SK-N-SH treated with all-trans-retinoic acid at 6 μM for 48 hours (cell line): ENCODE measurements around the gene SAMD4A.

Experiments used
- ARNTL ChIP-seq: fragments of 450-650 bp; formaldehyde crosslinking; IDR thresholded peaks from 2 replicates; pipeline ENCODE4 v1.5.0; 2020; ENCODE audit warnings: low read depth, mild to moderate bottlenecking, moderate library complexity, borderline replicate concordance
- GLIS3 ChIP-seq: fragments of 250-450 bp; sonication (Bioruptor Pico); IDR thresholded peaks from 2 replicates; pipeline ENCODE4 v1.5.0; 2020; ENCODE audit warnings: mild to moderate bottlenecking, moderate library complexity
- PATZ1 ChIP-seq: fragments of 250-450 bp; sonication (Bioruptor Pico); IDR thresholded peaks from 2 replicates; pipeline ENCODE4 v1.8.0; 2020; ENCODE audit warnings: mild to moderate bottlenecking, moderate library complexity, borderline replicate concordance
- PPARA ChIP-seq: fragments of 250-450 bp; sonication (Bioruptor Pico); IDR thresholded peaks from 2 replicates; pipeline ENCODE4 v1.5.0; 2020; ENCODE audit warnings: mild to moderate bottlenecking, borderline replicate concordance
- RARB ChIP-seq: fragments of 250-450 bp; sonication (Bioruptor Pico); IDR thresholded peaks from 2 replicates; pipeline ENCODE4 v1.8.0; 2021; ENCODE audit warnings: mild to moderate bottlenecking, moderate library complexity
- SNAI2 ChIP-seq: fragments of 250-450 bp; sonication (Bioruptor Pico); IDR thresholded peaks from 2 replicates; pipeline ENCODE4 v1.5.0; 2020; ENCODE audit warnings: mild to moderate bottlenecking, moderate library complexity
- TCF4 ChIP-seq: fragments of 250-450 bp; sonication (Bioruptor Pico); IDR thresholded peaks from 2 replicates; pipeline ENCODE4 v1.8.0; 2021; ENCODE audit warnings: mild to moderate bottlenecking, moderate library complexity, borderline replicate concordance
- TOX ChIP-seq: fragments of 250-450 bp; sonication (Bioruptor Pico); IDR thresholded peaks from 2 replicates; pipeline ENCODE4 v1.8.0; 2021; ENCODE audit warnings: mild to moderate bottlenecking, moderate library complexity, borderline replicate concordance
- ZFP3 ChIP-seq: fragments of 250-450 bp; sonication (Bioruptor Pico); IDR thresholded peaks from 2 replicates; pipeline ENCODE4 v1.5.0; 2020; ENCODE audit warnings: mild to moderate bottlenecking, moderate library complexity
- ZFP30 ChIP-seq: fragments of 450-650 bp; formaldehyde crosslinking; IDR thresholded peaks from 2 replicates; pipeline ENCODE4 v1.5.0; 2022; ENCODE audit warnings: mild to moderate bottlenecking, moderate library complexity
- ZNF565 ChIP-seq: fragments of 450-650 bp; formaldehyde crosslinking; conservative IDR thresholded peaks from 2 replicates; pipeline ENCODE4 v1.5.0; 2020; ENCODE audit warnings: low read depth, mild to moderate bottlenecking, moderate library complexity
- ZNF70 ChIP-seq: fragments of 450-650 bp; formaldehyde crosslinking; IDR thresholded peaks from 2 replicates; pipeline ENCODE4 v1.5.0; 2020; ENCODE audit warnings: mild to moderate bottlenecking, moderate library complexity
- ZNF8 ChIP-seq: fragments of 450-650 bp; formaldehyde crosslinking; IDR thresholded peaks from 2 replicates; pipeline ENCODE4 v1.5.0; 2020; ENCODE audit warnings: mild to moderate bottlenecking, moderate library complexity

- TF ChIP-seq PATZ1 (CRISPR knock-in tag) = no peak
- no peak for TF ChIP-seq TOX (CRISPR knock-in tag)
- no peak for TF ChIP-seq ARNTL (CRISPR knock-in tag)
- TF ChIP-seq PPARA (CRISPR knock-in tag) = no peak
- TF ChIP-seq GLIS3 = no peak
- TF ChIP-seq TCF4 (CRISPR knock-in tag) = no peak
- TF ChIP-seq ZFP30 (CRISPR knock-in tag) = no peak
- no peak for TF ChIP-seq ZNF8
- no peak for TF ChIP-seq ZNF70
- no peak for TF ChIP-seq ZFP3 (CRISPR knock-in tag)
- no peak for TF ChIP-seq RARB
- no peak for TF ChIP-seq ZNF565 (CRISPR knock-in tag)
- TF ChIP-seq SNAI2 (CRISPR knock-in tag) = no peak
These were observed 130.1 kb downstream of the SAMD4A start for GRCh38 chr14:54697001-54697400.
